GM18499 (cell line): ENCODE measurements around the gene SLC35F6.
"Not testable (repeated sequence)": the region's sequence is repeated elsewhere in the genome, so short reads cannot be mapped to it uniquely, and the experiment has no call there.

ENCODE experiments used
- ATAC-seq: cut with Tn5 transposase; IDR thresholded peaks from one replicate; pipeline ENCODE4 v1.9.1; 2021; ENCODE audit warnings: moderate number of reproducible peaks; ENCODE audit not compliant: insufficient read depth, unreplicated experiment

SLC35F6 gene

DNA sequence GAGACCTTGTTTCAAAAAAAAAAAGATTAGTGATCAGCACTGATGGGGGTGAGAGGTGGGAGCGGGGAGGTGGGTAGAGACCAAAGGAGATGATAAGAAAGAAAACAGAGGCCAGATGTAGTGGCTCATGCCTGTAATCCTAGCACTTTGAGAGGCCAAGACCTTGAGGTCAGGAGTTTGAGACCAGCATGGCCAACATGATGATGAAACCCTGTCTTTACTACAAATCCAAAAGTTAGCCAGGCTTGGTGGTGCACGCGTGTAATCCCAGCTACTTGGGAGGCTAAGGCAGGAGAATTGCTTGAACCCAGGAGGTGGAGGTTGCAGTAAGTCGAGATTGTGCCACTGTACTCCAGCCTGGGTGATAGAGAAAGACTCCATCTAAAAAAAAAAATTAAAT is 9.5 kb upstream of the SLC35F6 start:
- no peak for ATAC-seq

DNA sequence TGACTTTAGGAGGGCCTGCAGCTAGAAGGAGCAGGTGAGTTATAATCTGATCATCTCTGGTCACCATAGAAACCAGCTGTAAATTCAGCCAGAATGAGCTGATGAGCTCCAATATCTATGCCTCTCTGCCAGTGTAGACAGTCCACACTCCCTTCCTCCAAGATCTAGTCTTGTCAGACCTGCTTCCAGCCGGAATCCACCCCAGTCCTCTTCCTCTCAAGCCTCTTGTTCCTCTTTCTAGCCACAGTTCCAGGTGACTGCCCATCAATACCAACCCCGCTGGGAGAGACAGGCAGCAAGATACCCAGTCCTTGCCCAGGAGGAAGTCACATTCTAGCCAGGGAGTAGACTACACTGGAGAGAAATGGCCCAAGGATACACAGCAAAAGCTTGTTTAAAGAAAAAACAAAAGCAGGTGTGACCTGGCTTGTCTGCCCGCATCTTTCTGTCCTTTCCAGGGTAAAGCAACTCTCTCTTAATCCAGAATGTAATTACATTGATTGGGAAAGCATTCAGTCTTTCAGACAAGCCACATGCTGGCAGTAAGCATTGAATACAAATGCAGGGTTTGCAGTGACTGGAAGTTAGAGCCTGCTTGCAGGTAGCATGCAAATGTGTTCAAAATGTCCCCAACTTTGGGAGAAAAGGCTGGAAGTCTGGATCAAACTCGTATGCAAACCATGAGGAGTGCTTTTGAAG is 9.0 kb upstream of the SLC35F6 start:
- ATAC-seq = no peak

DNA sequence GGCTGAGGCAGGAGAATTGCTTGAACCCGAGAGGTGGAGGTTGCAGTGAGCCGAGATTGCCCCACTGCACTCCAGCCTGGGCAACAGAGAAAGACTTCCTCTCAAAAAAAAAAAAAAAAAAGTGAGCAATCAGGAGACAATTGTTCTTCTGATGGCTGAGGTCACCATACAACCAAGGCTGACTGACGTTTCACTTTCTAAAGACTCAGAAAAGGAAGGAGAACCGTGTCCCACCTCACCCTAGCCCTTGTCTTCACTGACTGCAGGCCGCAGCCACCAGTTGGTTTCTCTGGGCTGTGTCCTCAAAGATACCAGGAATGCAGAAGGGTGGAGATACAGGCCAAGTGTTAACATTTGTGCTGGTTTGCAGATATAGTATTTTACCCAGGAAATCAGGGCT is 7.7 kb upstream of the SLC35F6 start:
- ATAC-seq = no peak

DNA sequence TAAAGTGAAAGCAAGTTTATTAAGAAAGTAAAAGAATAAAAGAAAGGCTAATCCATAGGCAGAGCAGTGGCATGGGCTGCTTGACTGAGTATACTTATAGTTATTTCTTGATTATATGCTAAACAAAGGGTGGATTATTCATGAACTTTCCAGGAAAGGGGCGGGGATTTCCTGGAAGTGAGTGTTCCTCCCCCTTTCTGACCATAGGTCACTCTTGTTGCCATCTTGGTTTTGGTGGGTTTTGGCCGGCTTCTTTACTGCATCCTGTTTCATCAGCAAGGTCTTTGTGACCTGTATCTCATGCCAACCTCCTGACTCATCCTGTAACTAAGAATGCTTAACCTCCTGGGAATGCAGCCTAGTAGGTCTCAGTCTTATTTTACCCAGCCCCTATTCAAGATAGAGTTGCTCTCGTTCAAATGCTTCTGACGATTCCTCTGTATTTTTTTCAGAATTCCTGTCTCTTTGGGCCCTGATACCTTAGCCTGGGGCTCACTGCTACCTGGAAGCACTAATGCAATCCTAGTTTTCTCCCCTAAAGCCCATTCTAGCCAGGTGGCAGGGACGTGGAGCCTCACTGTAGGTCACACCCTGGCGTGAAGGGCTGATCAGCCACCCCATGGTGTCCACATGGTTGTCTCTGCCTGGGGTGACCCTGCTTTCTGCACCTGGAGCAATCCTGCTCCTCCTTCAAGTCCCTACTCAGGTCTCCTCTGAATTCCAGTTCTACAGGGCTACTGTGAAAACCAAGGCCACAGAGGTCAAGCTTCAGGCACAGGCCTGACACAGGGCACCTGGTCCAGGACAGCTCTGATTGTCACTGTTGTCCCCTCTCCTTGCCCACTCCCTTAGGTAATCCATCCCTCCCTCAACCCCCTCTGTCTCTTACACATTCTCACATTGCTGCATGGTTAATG is 6.0 kb upstream of the SLC35F6 start:
- ATAC-seq = no peak

DNA sequence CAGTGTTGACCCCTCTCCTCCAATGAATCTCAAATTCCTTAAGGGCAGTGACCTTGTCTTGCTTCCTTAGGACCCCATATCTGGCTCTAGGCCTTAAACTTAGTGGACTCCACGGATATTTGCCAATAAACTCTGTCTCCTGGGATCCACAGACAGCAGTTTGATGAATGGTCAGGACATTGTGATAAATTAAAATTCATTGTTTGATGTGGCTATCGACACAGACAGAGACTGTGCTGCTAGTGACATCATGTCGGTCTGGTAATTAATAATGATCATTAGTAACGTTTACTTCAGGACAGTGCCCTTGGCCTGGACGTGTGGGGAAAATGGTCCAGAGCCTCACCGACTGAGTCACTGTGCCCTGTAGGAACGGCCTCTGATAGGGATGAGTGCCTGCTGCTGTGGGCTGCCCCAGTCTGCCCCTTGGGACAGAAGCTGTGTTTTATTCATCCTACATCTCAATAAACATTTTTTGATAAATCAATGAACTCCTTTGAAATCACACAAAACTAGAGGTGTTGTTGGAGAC is 5.2 kb upstream of the SLC35F6 start:
- ATAC-seq = no peak

DNA sequence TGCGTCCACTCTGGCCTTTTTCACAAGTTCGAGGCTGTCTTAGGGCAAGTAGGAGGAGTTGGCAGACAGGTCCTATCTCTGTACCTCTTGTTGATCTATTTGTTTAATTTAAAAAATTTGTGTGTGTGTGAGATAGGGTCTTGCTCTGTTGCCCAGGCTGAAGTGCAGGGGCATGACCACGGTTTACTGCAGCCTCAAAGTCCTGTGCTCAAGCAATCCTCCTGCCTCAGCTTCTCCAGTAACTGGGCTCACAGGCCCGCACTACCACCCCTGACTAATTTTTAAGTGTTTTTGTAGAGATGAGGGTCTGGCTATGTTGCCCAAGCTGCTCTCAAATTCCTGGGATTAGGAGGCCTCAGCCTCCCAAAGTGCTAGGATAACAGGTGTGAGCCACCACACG is 4.2 kb upstream of the SLC35F6 start:
- ATAC-seq = no peak

DNA sequence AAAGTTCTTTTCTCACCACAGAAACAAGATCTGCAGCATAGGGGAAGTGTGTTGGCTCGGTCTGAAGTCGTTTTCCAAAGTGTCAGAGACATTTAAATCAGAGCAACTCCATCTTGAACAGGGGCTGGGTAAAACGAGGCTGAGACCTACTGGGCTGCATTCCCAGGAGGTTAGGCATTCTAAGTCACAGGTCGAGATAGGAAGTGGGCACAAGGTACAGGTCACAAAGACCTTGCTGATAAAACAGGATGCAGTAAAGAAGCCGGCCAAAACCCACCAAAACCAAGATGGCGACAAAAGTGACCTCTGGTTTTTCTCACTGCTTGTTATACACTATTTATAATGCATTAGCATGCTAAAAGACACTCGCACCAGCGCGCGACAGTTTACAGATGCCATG is 3.1 kb upstream of the SLC35F6 start:
- ATAC-seq = not testable (repeated sequence)

DNA sequence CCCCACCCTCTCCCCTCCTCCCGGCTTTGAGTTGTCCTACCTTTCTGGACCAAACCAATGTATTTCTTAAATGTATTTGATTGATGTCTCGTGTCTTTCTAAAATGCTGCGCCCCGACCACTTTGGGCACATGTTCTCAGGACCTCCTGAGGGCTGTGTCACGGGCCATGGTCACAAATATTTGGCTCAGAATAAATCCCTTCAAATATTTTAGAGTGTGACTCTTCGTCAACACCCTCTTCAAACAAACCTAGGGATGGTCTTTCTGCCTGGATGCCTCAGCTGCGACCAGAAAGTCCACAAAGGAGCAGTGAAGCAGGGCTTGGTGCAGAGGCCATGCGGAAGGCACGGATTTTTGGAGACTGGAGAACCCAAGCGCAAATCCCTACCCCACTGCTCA is 1.1 kb upstream of the SLC35F6 start:
- ATAC-seq = no peak

DNA sequence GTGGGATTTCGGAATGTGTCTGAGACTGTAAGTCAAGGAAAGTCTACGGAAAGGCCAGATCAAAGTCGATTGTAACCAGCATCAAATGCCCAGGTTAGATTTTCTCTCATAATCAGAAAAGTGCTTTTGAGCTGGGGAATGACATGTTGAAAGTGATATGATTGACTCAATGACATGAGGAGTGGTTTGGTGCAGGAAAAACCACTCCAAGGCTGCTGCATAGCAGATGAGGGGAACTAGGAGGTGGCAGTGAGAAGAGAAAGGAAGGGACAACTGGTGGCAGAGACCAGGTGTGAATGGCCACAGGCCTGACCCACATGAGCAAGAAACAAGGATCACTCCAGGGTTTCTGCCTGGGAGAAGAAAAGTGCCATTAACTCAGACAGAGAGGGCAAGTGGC is 822 bp downstream of the SLC35F6 start:
- ATAC-seq = no peak

DNA sequence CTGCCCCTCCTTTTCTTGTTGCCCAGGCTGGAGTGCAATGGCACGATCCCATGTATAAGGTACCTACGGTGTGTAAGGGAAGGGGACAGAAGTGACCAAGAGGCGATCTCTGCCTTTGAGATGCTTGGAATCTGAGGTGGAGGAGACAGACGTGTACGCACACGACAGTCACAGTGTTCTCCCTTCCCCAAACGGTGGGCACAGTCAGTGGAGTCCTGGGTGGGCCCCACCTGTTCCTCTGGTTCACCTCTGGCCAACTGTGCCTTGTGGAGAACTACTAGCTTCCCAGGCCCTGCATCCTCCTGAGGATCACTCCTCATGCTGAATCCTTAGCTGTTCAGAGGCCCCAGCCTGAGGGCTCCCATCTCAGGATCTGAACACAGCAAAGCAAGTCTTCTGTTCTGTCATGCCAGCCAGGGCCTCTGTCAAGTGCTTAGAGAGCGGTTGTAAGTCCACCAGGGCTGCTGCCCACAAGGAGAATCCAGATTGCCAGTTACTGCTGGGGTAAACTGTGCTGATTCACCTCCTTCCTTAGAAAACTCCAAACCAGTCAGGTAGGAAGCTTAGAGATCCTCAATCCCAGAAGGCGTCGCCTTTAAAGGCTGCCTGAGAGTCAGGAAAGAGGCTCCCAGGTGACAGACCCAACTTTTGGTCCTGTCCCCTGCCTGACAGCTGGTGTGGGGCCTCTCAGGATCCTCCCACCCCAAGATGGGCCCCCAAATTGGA is 1.6 kb downstream of the SLC35F6 start:
- ATAC-seq = no peak

DNA sequence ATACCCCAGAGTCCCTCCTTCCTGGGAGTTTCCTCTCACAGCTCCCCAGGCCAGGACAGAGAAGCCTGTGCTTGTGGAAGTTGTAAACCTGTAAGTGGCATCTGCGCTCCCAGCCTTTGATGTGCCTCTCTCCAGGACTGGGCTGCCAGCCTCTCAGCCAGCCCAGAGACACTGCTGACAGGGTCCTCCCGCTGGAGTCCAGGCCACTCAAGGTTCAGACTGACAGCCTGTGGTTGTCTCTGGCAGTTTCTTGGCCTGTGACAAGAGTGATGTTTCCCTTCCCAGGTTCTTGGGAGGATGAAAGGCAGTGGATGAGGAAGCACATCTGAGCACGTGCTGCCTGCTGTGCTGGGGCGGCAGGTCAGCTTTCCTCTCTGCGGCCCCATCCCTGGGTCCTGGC is 3.0 kb downstream of the SLC35F6 start:
- no peak for ATAC-seq

DNA sequence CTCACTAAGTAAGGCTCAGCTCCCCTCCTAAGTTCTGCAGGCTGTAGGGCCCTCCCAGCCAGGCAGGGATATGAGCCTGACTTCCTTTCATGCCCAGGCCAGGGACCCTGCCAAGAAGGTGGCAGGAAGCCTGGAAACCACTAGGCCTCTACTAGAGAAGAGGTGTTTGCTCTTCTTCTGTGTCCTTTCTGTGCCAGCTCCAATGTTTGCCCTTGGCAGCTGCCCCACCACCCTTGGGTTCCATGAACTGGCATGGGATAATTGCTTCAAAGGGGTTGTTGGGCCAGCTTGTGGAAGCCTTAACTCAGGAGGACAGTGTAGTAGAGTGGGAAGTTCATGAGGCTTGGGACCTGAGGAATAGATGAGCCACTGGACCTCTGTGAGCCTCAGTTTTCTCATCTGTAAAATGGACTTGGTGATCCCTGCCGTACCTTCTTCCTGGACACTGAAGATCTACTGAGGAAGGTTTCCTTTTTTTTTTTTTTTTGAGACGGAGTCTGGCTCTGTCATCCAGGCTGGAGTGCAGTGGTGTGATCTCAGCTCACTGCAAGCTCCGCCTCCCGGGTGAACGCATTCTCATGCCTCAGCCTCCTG is 3.9 kb downstream of the SLC35F6 start:
- ATAC-seq = no peak

DNA sequence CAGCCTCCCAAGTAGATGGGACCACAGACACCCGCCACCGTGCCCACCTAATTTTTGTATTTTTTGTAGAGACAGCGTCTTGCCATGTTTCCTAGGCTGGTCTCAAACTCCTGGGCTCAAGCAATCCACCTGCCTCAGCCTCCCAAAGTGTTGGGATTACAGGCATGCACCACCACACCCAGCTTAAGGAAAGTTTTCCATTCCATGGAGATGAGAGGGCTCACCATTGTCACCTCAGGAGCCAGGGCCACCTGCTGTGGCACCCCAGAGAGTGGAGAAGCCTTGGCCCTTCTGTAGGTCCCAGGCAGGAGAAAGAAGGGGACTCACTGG is 4.6 kb downstream of the SLC35F6 start:
- no peak for ATAC-seq

DNA sequence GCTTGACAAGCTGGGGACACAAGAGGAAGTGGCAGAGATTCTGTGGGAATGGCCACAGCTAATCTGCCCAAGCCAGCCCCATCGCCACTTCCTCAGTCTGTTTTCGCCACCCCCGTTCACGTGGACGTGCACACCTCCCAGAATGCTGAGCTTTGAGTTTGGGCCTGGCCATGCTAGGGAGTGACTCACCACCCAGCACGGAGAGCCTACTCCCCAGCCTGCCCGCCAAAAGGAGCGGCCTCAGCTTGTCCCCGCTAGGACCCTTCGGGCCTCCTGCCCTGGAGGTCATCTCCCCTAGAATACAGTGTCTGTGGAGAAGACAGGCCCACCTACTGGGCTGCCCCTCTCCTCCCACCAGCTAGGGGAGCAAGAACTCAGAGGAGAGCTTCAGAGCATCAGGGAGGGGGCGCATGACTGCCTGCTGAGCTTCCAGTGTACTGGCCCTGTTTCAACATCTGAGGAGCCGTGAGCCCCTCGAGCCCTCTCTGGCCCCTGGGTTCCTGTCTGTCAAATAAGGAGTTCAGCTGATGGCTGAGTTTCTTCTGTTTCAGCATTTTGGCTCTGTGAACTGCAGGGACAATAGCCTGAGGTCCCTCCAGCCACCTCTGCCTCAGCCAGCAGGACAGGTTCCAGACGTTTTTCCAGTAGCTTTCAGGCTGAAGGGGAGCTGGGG is 5.1 kb downstream of the SLC35F6 start:
- ATAC-seq = no peak

DNA sequence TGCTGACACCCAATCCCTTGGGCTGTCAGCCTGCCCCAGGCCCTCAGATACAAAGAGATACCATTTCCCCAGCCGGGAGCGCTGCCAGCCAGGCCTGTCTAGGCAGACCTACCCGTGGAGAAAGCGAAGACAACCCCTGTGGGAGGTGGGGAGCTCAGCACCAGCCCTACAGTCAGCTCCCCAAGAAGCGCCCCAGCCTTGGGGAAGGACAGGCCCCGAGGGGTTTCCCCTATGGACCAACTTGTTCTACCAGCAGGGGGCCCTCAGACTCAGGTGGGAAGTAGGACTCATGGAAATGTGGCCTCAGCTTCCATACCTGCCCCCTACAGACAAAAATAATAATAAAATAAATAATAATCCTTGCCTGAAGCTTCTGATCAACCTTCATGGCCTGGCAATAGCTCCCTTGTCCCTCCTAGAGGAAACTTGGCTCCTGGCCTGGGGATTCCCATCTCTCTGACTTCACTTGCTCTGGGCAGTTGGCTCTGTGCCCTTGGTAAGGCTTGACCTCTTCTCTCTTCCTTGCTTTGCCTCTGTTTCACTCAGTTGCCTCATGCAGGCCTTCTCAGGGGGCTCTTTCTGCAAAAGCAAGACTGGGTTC is 7.0 kb downstream of the SLC35F6 start:
- no peak for ATAC-seq

DNA sequence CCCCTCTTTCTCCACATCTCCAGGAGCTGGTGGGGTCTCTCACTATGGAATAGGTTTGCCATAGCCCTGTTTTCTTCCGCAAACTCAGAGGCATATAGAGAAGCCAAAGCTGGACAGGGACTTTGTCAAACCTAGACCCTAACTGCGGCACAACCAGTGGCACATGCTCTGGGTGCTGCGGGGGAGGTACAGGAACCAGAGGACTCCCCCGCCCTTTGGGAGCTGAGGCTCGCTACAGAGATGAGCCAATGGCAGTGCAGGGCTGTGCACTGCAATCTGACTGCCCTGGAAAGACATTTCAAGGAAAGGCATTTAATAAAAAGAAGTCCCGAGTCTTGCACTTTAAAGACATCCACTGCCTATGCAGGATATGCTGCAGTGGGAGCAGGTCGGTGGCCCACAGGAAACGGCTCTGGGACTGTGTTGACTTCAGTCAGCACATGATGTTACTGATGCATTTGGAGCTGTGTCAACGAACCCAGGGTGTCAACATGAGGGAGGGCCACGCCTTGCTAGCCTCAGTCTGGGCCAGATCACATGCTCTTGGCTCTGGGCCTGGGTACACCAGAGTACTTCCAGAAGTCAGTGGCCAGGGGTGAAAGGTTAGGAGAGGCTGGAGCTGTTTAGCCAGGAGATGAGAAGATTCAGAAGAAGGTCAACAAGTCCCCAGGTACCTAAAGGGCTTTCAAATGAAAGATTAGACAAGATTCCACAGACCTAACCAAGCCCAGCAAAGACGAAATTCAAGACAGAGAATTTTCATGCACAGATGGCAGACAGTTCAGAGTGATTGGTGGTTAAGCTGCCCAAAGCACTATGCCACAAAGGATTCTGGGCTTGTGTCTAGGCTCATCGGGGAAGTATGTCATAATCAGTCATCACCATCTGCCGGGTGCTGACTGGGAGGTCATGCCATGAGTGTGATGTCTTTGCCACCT is 8.2 kb downstream of the SLC35F6 start:
- ATAC-seq = no peak

DNA sequence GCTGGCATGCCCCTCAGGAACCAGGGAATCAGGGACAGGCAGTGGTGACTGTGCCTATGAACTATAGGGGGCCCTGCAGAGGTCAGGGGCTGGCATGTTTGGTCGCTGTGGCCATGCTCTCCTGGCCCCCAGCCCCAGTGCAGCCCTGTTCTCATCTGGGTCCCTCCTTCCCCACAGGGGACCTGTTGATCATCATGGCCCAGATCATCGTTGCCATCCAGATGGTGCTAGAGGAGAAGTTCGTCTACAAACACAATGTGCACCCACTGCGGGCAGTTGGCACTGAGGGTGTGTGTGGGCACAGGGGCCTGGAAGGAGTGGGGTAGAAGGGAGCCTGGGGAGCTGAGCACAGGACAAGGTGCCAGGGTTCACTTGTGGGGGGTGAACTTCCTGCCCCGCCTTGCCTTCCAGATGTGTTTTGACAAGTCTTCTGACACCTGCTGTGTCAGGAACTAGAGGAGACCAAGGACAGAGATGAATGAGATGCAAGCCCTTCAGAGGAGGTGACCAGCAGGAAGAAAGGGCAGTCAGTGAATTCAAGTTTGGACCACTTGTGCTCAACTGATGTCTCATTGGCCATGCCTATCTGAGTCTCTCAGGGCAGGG is 12.2 kb downstream of the SLC35F6 start:
- ATAC-seq = no peak

DNA sequence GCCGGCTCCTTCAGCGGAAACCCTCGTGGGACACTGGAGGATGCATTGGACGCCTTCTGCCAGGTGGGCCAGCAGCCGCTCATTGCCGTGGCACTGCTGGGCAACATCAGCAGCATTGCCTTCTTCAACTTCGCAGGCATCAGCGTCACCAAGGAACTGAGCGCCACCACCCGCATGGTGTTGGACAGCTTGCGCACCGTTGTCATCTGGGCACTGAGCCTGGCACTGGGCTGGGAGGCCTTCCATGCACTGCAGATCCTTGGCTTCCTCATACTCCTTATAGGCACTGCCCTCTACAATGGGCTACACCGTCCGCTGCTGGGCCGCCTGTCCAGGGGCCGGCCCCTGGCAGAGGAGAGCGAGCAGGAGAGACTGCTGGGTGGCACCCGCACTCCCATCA is 14.0 kb downstream of the SLC35F6 start:
- ATAC-seq = no peak
